PC-9 (cell line): Measurements from ENCODE around the gene HMX3. TPM values are rescaled to one million over a fixed set of nuclear protein-coding genes. Genes with fewer than 3 reads are reported as not detected.

Source experiments
- BruUV-seq: library from RNA; stranded (reverse); fragments of 400-500 nt; replicated peaks from 2 replicates; lab custom pipeline; 2021; lab: Mats Ljungman, UMichigan
- CTCF ChIA-PET: fragments of 300-600 bp; sonication (Branson Sonifier 250); formaldehyde crosslinking; loops from one replicate; lab custom pipeline; 2022; ENCODE audit warnings: antibody characterized with exemption; lab: Charles Lee
- POLR2A ChIA-PET: fragments of 300-600 bp; sonication (Branson Sonifier 250); formaldehyde crosslinking; loops from one replicate; lab custom pipeline; 2022; ENCODE audit warnings: antibody characterized with exemption; ENCODE audit not compliant: unreplicated experiment; lab: Charles Lee
- DNase-seq, 2 experiments: peaks; one replicate each; pipeline versions ENCODE4 v3.0.0 to v3.0.0-alpha.2; 2015 to 2022; ENCODE audit warnings: mixed read lengths in 1 of 2
- H2AFZ ChIP-seq: fragments of 200-600 bp; sonication (generic); 2 replicates; pipeline ENCODE4 v1.8.1; 2017; ENCODE audit warnings: antibody characterized with exemption
- H3F3A ChIP-seq: fragments of 200-600 bp; sonication (generic); 2 replicates; pipeline ENCODE4 v1.8.1; 2017; ENCODE audit warnings: antibody characterized with exemption, mild to moderate bottlenecking, low read depth; ENCODE audit not compliant: insufficient read depth
- H3K27ac ChIP-seq: fragments of 200-600 bp; sonication (generic); 2 replicates; pipeline ENCODE4 v1.6.1; 2016; ENCODE audit warnings: mixed run types
- H3K27me3 ChIP-seq: fragments of 200-600 bp; sonication (generic); 2 replicates; pipeline ENCODE4 v1.6.1; 2016; ENCODE audit warnings: low read depth, mixed run types; ENCODE audit not compliant: insufficient read depth
- H3K36me3 ChIP-seq: fragments of 200-600 bp; sonication (generic); 2 replicates; pipeline ENCODE4 v1.6.1; 2016; ENCODE audit warnings: low read depth, mixed run types
- H3K4me1 ChIP-seq: fragments of 200-600 bp; sonication (generic); replicated peaks from 2 replicates; pipeline ENCODE4 v1.6.1; 2016; ENCODE audit warnings: mixed run types; ENCODE audit not compliant: insufficient read depth
- H3K4me2 ChIP-seq: fragments of 200-600 bp; sonication (generic); 2 replicates; pipeline ENCODE4 v1.6.1; 2017; ENCODE audit warnings: mixed run types
- H3K4me3 ChIP-seq: fragments of 200-600 bp; sonication (generic); 2 replicates; pipeline ENCODE4 v1.6.1; 2016; ENCODE audit warnings: mixed run types
- H3K79me2 ChIP-seq: fragments of 200-600 bp; sonication (generic); 2 replicates; pipeline ENCODE4 v1.6.1; 2017; ENCODE audit warnings: low read depth, mixed run types
- H3K9me2 ChIP-seq: fragments of 200-600 bp; sonication (generic); 2 replicates; pipeline ENCODE4 v1.8.1; 2017; ENCODE audit warnings: mild to moderate bottlenecking; ENCODE audit not compliant: insufficient read depth
- H3K9me3 ChIP-seq: fragments of 200-600 bp; sonication (generic); 2 replicates; pipeline ENCODE4 v1.8.1; 2016; ENCODE audit warnings: low read depth; ENCODE audit not compliant: insufficient read depth
- H4K20me1 ChIP-seq: fragments of 200-600 bp; sonication (generic); 2 replicates; pipeline ENCODE4 v1.8.1; 2017; ENCODE audit not compliant: insufficient read depth
- EZH2 ChIP-seq: fragments of 200-600 bp; sonication (generic); IDR thresholded peaks from 2 replicates; pipeline ENCODE4 v1.8.0; 2017; ENCODE audit warnings: antibody characterized with exemption, low read depth
- intact Hi-C: fragments of 100-400 bp; cut with micrococcal nuclease; formaldehyde crosslinking; loops from one replicate; pipeline ENCODE4 v1.10.0; 2022; ENCODE audit not compliant: unreplicated experiment
- total RNA-seq: library from RNA; stranded (reverse); gene quantifications from 2 replicates; pipeline ENCODE4 v1.2.3, GENCODE V29; 2021
- TF ChIP-seq, protein P1 (sequence below): fragments of 200-600 bp; sonication (generic); conservative IDR thresholded peaks from 2 replicates; pipeline ENCODE4 v1.6.1; 2017; ENCODE audit warnings: mixed run types, antibody characterized with exemption, mild to moderate bottlenecking, moderate library complexity

Gene HMX3
- total RNA-seq, 1 experiment from 2014 or later: not detected

DNA sequence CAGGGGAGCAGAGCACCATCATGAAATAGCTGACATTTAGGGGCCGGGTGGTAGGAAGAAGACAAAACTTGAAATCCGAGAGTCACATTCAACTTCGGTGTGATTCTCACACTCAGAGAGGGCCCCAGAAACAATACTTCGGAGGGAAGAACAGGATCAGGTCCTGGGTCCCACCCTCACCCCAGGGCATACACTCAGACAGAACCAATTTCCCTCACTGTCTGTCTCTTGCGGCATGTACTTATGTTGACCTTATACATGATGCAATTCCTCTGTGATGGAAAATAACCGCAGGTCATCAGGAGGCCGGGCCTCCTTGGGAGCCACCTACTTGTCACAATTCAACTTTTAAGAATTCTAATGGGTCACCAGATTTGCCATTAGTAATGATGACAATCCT is 26.3 kb upstream of the HMX3 start:
- Histone ChIP-seq H2AFZ (no peak overlapping the region), H4K20me1 (no peaks in the 10 kb centered on the region), H3K9me3 (no peaks in the 10 kb centered on the region), H3K9me2 (no peaks in the 10 kb centered on the region), H3K4me1 (peaks cover 22% of the 10 kb centered on the region), H3K27me3 (no peaks in the 10 kb centered on the region), H3K27ac (peak overlapping the region; percentile 93), H3K4me2 (peak overlapping the region; percentile 56), H3K79me2 (no peaks in the 10 kb centered on the region), H3K4me3 (no peak overlapping the region), H3K36me3 (no peaks in the 10 kb centered on the region), H3F3A (peaks cover 6% of the 10 kb centered on the region)
- intact Hi-C loops: no loop called here
- DNase-seq: peak; percentile 35 to 87
- no peak for TF ChIP-seq EZH2
- TF ChIP-seq, protein P1, sequence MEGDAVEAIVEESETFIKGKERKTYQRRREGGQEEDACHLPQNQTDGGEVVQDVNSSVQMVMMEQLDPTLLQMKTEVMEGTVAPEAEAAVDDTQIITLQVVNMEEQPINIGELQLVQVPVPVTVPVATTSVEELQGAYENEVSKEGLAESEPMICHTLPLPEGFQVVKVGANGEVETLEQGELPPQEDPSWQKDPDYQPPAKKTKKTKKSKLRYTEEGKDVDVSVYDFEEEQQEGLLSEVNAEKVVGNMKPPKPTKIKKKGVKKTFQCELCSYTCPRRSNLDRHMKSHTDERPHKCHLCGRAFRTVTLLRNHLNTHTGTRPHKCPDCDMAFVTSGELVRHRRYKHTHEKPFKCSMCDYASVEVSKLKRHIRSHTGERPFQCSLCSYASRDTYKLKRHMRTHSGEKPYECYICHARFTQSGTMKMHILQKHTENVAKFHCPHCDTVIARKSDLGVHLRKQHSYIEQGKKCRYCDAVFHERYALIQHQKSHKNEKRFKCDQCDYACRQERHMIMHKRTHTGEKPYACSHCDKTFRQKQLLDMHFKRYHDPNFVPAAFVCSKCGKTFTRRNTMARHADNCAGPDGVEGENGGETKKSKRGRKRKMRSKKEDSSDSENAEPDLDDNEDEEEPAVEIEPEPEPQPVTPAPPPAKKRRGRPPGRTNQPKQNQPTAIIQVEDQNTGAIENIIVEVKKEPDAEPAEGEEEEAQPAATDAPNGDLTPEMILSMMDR: no peak
- BruUV-seq: no TSS peak
- ChIA-PET CTCF (no interaction called here), POLR2A (no interaction called here)

GRCh38 chr10:123117644-123118417 is 17.9 kb upstream of the HMX3 start:
- Histone ChIP-seq H3K4me3 (no peak overlapping the region), H3K4me2 (no peak overlapping the region), H2AFZ (no peak overlapping the region), H4K20me1 (no peaks in the 10 kb centered on the region), H3K27ac (no peak overlapping the region), H3K36me3 (no peaks in the 10 kb centered on the region), H3K9me3 (no peaks in the 10 kb centered on the region), H3F3A (no peaks in the 10 kb centered on the region), H3K79me2 (no peaks in the 10 kb centered on the region), H3K9me2 (no peaks in the 10 kb centered on the region), H3K27me3 (no peaks in the 10 kb centered on the region), H3K4me1 (no peaks in the 10 kb centered on the region)
- DNase-seq: no peak
- TF ChIP-seq EZH2: no peak
- TF ChIP-seq, protein P1: no peak
- BruUV-seq: no TSS peak
- ChIA-PET POLR2A (no interaction called here), CTCF (no interaction called here)
- intact Hi-C loops: no loop called here

GRCh38 chr10:123119081-123119480 is 16.7 kb upstream of the HMX3 start:
- no peaks in the 10 kb centered on the region for H3K79me2 ChIP-seq
- no peaks in the 10 kb centered on the region for H3F3A ChIP-seq
- no peaks in the 10 kb centered on the region for H3K4me1 ChIP-seq
- H3K9me3 ChIP-seq: no peaks in the 10 kb centered on the region
- no peaks in the 10 kb centered on the region for H3K27me3 ChIP-seq
- H3K4me2 ChIP-seq: no peak overlapping the region
- no peak overlapping the region for H3K4me3 ChIP-seq
- H3K27ac ChIP-seq: no peak overlapping the region
- ChIA-PET CTCF (no interaction called here), POLR2A (no interaction called here)
- H2AFZ ChIP-seq: no peak overlapping the region
- no peak for TF ChIP-seq EZH2
- TF ChIP-seq, protein P1: no peak
- no TSS peak for BruUV-seq
- H3K36me3 ChIP-seq: no peaks in the 10 kb centered on the region
- H3K9me2 ChIP-seq: no peaks in the 10 kb centered on the region
- DNase-seq: no peak
- H4K20me1 ChIP-seq: no peaks in the 10 kb centered on the region
- intact Hi-C loops: no loop called here
